Activated CD8-positive, alpha-beta memory T cell treated with anti-CD3 and anti-CD28 coated beads for 36 hours (primary cell): ENCODE measurements around the gene SOBP. TPM values are rescaled to one million over a fixed set of nuclear protein-coding genes. Genes with fewer than 3 reads are reported as not detected.

Experiments used
- CTCF ChIA-PET: fragments of 350-600 bp; sonication (Branson Sonifier 250); formaldehyde crosslinking; loops from one replicate; lab custom pipeline; 2021; ENCODE audit warnings: antibody characterized with exemption; lab: Charles Lee
- POLR2A ChIA-PET: fragments of 350-600 bp; sonication (Branson Sonifier 250); formaldehyde crosslinking; loops from one replicate; lab custom pipeline; 2021; ENCODE audit warnings: antibody characterized with exemption; lab: Charles Lee
- total RNA-seq, 2 experiments: library from RNA; stranded (reverse); gene quantifications; one replicate each; pipeline ENCODE4 v1.2.3, GENCODE V29; 2021

Gene SOBP
- total RNA-seq, 2 experiments from 2014 or later, result 1.0 to 1.6 TPM

GRCh38 chr6:107642095-107642860 is 152.4 kb downstream of the SOBP start:
- POLR2A ChIA-PET, result no interaction called here
- CTCF ChIA-PET, result no interaction called here

- POLR2A ChIA-PET, result no interaction called here
These were observed 153.0 kb downstream of the SOBP start for GRCh38 chr6:107642861-107643328.

GRCh38 chr6:107644513-107644912 is 154.6 kb downstream of the SOBP start:
- POLR2A ChIA-PET, result no interaction called here
- CTCF ChIA-PET, result interaction anchor here (1.6 kb wide), 1 partner anchor 11 kb away, joined by 4 read pairs; no protein-coding TSS in a partner anchor

More at GRCh38 chr6:107642861-107643328, 153.0 kb downstream of the SOBP start:
- CTCF ChIA-PET, result interaction anchor here (1.6 kb wide), 1 partner anchor 13 kb away, joined by 4 read pairs; no protein-coding TSS in a partner anchor

- ChIA-PET POLR2A (no interaction called here), CTCF (no interaction called here)
These were observed 155.8 kb downstream of the SOBP start for GRCh38 chr6:107645740-107646139.

GRCh38 chr6:107646176-107646575 is 156.3 kb downstream of the SOBP start:
- POLR2A ChIA-PET, result no interaction called here
- CTCF ChIA-PET, result no interaction called here

GRCh38 chr6:107646776-107647438 is 157.0 kb downstream of the SOBP start:
- ChIA-PET POLR2A (no interaction called here), CTCF (no interaction called here)

- CTCF ChIA-PET, result interaction anchor here (1.2 kb wide), 1 partner anchor 12 kb away, joined by 3 read pairs; no protein-coding TSS in a partner anchor
These were observed 157.6 kb downstream of the SOBP start for GRCh38 chr6:107647439-107647948.

GRCh38 chr6:107648983-107649382 is 159.1 kb downstream of the SOBP start:
- POLR2A ChIA-PET, result no interaction called here

More at GRCh38 chr6:107647439-107647948, 157.6 kb downstream of the SOBP start:
- POLR2A ChIA-PET, result no interaction called here

GRCh38 chr6:107652526-107653182 is 162.7 kb downstream of the SOBP start:
- POLR2A ChIA-PET, result no interaction called here
- CTCF ChIA-PET, result interaction anchor here (1.1 kb wide), 1 partner anchor 21 kb away, joined by 4 read pairs; no protein-coding TSS in a partner anchor

More at GRCh38 chr6:107648983-107649382, 159.1 kb downstream of the SOBP start:
- CTCF ChIA-PET, result interaction anchor here (1.2 kb wide), 1 partner anchor 13 kb away, joined by 3 read pairs; no protein-coding TSS in a partner anchor

GRCh38 chr6:107653183-107653580 is 163.3 kb downstream of the SOBP start:
- CTCF ChIA-PET, result interaction anchor here (1.1 kb wide), 1 partner anchor 21 kb away, joined by 4 read pairs; no protein-coding TSS in a partner anchor

GRCh38 chr6:107653861-107654394 is 164.0 kb downstream of the SOBP start:
- ChIA-PET POLR2A (no interaction called here), CTCF (interaction anchor here (0.7 to 1.1 kb wide), 2 partner anchors 20 to 216 kb away, joined by 3 to 4 read pairs; no protein-coding TSS in a partner anchor)

More at GRCh38 chr6:107653183-107653580, 163.3 kb downstream of the SOBP start:
- POLR2A ChIA-PET, result no interaction called here

GRCh38 chr6:107654764-107655163 is 164.8 kb downstream of the SOBP start:
- CTCF ChIA-PET, result interaction anchor here (0.7 kb wide), 1 partner anchor 215 kb away, joined by 3 read pairs; no protein-coding TSS in a partner anchor
- POLR2A ChIA-PET, result no interaction called here

- POLR2A ChIA-PET, result no interaction called here
- CTCF ChIA-PET, result interaction anchor here (1.5 kb wide), 1 partner anchor 12 kb away, joined by 4 read pairs; no protein-coding TSS in a partner anchor
These were observed 165.3 kb downstream of the SOBP start for GRCh38 chr6:107655245-107655644.

- CTCF ChIA-PET, result interaction anchor here (0.6 to 2.1 kb wide), 4 partner anchors 12 to 263 kb away, joined by 3 to 5 read pairs (median 4); no protein-coding TSS in a partner anchor
- POLR2A ChIA-PET, result no interaction called here
These were observed 165.9 kb downstream of the SOBP start for GRCh38 chr6:107655864-107656263.

- ChIA-PET CTCF (interaction anchor here (0.6 to 2.1 kb wide), 4 partner anchors 13 to 263 kb away, joined by 3 to 5 read pairs (median 4); no protein-coding TSS in a partner anchor), POLR2A (no interaction called here)
These were observed 166.5 kb downstream of the SOBP start for GRCh38 chr6:107656401-107656800.

GRCh38 chr6:107656883-107657282 is 167.0 kb downstream of the SOBP start:
- ChIA-PET CTCF (interaction anchor here (1.2 to 2.1 kb wide), 2 partner anchors 13 to 248 kb away, joined by 3 to 5 read pairs; no protein-coding TSS in a partner anchor), POLR2A (no interaction called here)

GRCh38 chr6:107657373-107657754 is 167.4 kb downstream of the SOBP start:
- POLR2A ChIA-PET, result interaction anchor here (1.0 to 1.2 kb wide), 2 partner anchors 81 to 541 kb away, joined by 3 to 4 read pairs; no protein-coding TSS in a partner anchor
- CTCF ChIA-PET, result interaction anchor here (1.2 to 2.1 kb wide), 2 partner anchors 12 to 249 kb away, joined by 3 to 5 read pairs; no protein-coding TSS in a partner anchor
